ENCODE results near the gene CHD2. TPM values are rescaled to one million over a fixed set of nuclear protein-coding genes. Genes with fewer than 3 reads are reported as not detected.

Gene CHD2
- total and polyA plus RNA-seq, 2 experiments from 2014 or later, result 36.5 to 39.0 TPM

DNA sequence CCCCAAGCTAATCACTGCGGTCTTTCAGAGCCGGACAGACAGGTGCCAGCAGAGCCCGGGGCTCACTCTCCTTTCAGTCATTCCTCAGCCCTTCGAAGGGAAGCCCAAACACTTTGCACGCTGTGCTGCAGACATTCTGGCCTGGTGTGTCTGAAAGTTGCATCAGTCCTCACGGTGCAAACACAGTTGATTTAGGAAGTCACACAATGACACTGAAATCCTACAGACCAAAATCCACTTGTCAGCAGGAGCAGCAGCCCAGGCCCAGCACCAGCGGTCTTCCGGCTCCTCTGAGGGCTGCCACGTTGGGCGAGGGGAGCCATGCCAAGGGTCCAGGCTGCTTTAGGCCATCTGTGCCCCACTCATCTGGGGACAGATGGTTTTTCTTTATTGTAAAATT is 127.3 kb downstream of the CHD2 start:
- in situ Hi-C loops (cut with MboI), result loop anchor here (25.0 kb wide), 1 partner anchor 960 kb away; no protein-coding TSS in a partner anchor
- Histone ChIP-seq H3K4me1 (ENCODE audit: insufficient read depth) (peaks cover 34% of the 10 kb centered on the region), H2AFZ (no peak overlapping the region), H3K4me2 (ENCODE audit: unreplicated experiment) (peak overlapping the region; percentile 73), H3K27me3 (replicated peaks; ENCODE audit: insufficient read depth) (no peaks in the 10 kb centered on the region), H3K4me3 (no peak overlapping the region), H3K36me3 (ENCODE audit: low read depth) (peaks cover 46% of the 10 kb centered on the region), H3K79me2 (ENCODE audit: insufficient read depth) (peaks cover 49% of the 10 kb centered on the region), H3F3A (ENCODE audit: insufficient read depth) (peaks cover 46% of the 10 kb centered on the region), H3K9ac (0 out of 2 replicates have a peak overlapping the region, but pooled peaks have one; percentile 78), H4K20me1 (ENCODE audit: insufficient read depth) (no peaks in the 10 kb centered on the region), H3K27ac (peak overlapping the region; percentile 94), H3K9me2 (ENCODE audit: insufficient read depth) (no peaks in the 10 kb centered on the region), H3K9me3 (ENCODE audit: low read depth) (no peaks in the 10 kb centered on the region)
- DNase-seq, result peak; percentile 18
- TF ChIP-seq EZH2phosphoT487 (IDR thresholded peaks at IDR 0.05; ENCODE audit: insufficient read depth, low read depth), result no peak
- no peak for TF ChIP-seq EZH2 (IDR thresholded peaks at IDR 0.05; ENCODE audit: insufficient read depth, poor library complexity, severe bottlenecking)
- 65 to 67% methylated on average over 10 of the region's 10 CpGs for WGBS, 2 experiments (ENCODE audit: low coverage in 1 of 2, low lambda C conversion rate in 2 of 2, missing lambda C conversion rate in 2 of 2)

- Histone ChIP-seq H3K4me2 (ENCODE audit: unreplicated experiment) (peak overlapping the region; percentile 73), H3K36me3 (ENCODE audit: low read depth) (peaks cover 39% of the 10 kb centered on the region), H3K4me3 (peak overlapping the region; percentile 39), H3K27ac (peak overlapping the region; percentile 94), H3K27me3 (replicated peaks; ENCODE audit: insufficient read depth) (no peaks in the 10 kb centered on the region), H4K20me1 (ENCODE audit: insufficient read depth) (no peaks in the 10 kb centered on the region), H2AFZ (no peak overlapping the region), H3K79me2 (ENCODE audit: insufficient read depth) (peaks cover 41% of the 10 kb centered on the region), H3K4me1 (ENCODE audit: insufficient read depth) (peaks cover 32% of the 10 kb centered on the region), H3F3A (ENCODE audit: insufficient read depth) (peaks cover 39% of the 10 kb centered on the region), H3K9ac (peak overlapping the region; percentile 78), H3K9me2 (ENCODE audit: insufficient read depth) (no peaks in the 10 kb centered on the region), H3K9me3 (ENCODE audit: low read depth) (no peaks in the 10 kb centered on the region)
- TF ChIP-seq EZH2 (IDR thresholded peaks at IDR 0.05; ENCODE audit: insufficient read depth, poor library complexity, severe bottlenecking) (no peak), EZH2phosphoT487 (IDR thresholded peaks at IDR 0.05; ENCODE audit: insufficient read depth, low read depth) (no peak)
- in situ Hi-C loops (cut with MboI), result loop anchor here (25.0 kb wide), 1 partner anchor 959 kb away; no protein-coding TSS in a partner anchor
- 24 to 29% methylated on average over 13 of the region's 13 CpGs for WGBS, 2 experiments (ENCODE audit: low coverage in 1 of 2, low lambda C conversion rate in 2 of 2, missing lambda C conversion rate in 2 of 2)
- peak; percentile 27 for DNase-seq
Observed at GRCh38 chr15:93028111-93028631, 128.0 kb downstream of the CHD2 start.

- in situ Hi-C loops (cut with MboI), result loop anchor here (25.0 kb wide), 1 partner anchor 959 kb away; no protein-coding TSS in a partner anchor
- H3K9ac ChIP-seq, result peak overlapping the region; percentile 78
Observed at GRCh38 chr15:93028632-93029213, 128.6 kb downstream of the CHD2 start.

GRCh38 chr15:93029214-93029835 is 129.2 kb downstream of the CHD2 start:
- no peaks in the 10 kb centered on the region for H3K27me3 ChIP-seq (replicated peaks; ENCODE audit: insufficient read depth)
- H3F3A ChIP-seq (ENCODE audit: insufficient read depth), result peaks cover 31% of the 10 kb centered on the region
- H3K4me2 ChIP-seq (ENCODE audit: unreplicated experiment), result peak overlapping the region; percentile 73
- H3K9me3 ChIP-seq (ENCODE audit: low read depth), result no peaks in the 10 kb centered on the region
- H4K20me1 ChIP-seq (ENCODE audit: insufficient read depth), result no peaks in the 10 kb centered on the region
- H3K4me3 ChIP-seq, result peak overlapping the region; percentile 36; the same call in 1 of the 2 replicates
- peaks cover 30% of the 10 kb centered on the region for H3K79me2 ChIP-seq (ENCODE audit: insufficient read depth)
- peaks cover 27% of the 10 kb centered on the region for H3K36me3 ChIP-seq (ENCODE audit: low read depth)
- H3K9ac ChIP-seq, result peak overlapping the region; percentile 78
- DNase-seq, result peak; percentile 23
- H3K27ac ChIP-seq, result peak overlapping the region; percentile 94
- H3K9me2 ChIP-seq (ENCODE audit: insufficient read depth), result no peaks in the 10 kb centered on the region
- 44% methylated on average over 17 of the region's 17 CpGs for WGBS, 2 experiments (ENCODE audit: low coverage in 1 of 2, low lambda C conversion rate in 2 of 2, missing lambda C conversion rate in 2 of 2)
- no peak overlapping the region for H2AFZ ChIP-seq
- in situ Hi-C loops (cut with MboI), result loop anchor here (25.0 kb wide), 1 partner anchor 958 kb away; no protein-coding TSS in a partner anchor
- peaks cover 27% of the 10 kb centered on the region for H3K4me1 ChIP-seq (ENCODE audit: insufficient read depth)
- TF ChIP-seq EZH2 (IDR thresholded peaks at IDR 0.05; ENCODE audit: insufficient read depth, poor library complexity, severe bottlenecking) (no peak), EZH2phosphoT487 (IDR thresholded peaks at IDR 0.05; ENCODE audit: insufficient read depth, low read depth) (no peak)

More at GRCh38 chr15:93028632-93029213, 128.6 kb downstream of the CHD2 start:
- H3K27me3 ChIP-seq (replicated peaks; ENCODE audit: insufficient read depth), result no peaks in the 10 kb centered on the region
- peaks cover 34% of the 10 kb centered on the region for H3F3A ChIP-seq (ENCODE audit: insufficient read depth)
- H3K79me2 ChIP-seq (ENCODE audit: insufficient read depth), result peaks cover 36% of the 10 kb centered on the region
- no peaks in the 10 kb centered on the region for H3K9me2 ChIP-seq (ENCODE audit: insufficient read depth)
- no peaks in the 10 kb centered on the region for H3K9me3 ChIP-seq (ENCODE audit: low read depth)
- H3K4me1 ChIP-seq (ENCODE audit: insufficient read depth), result peaks cover 27% of the 10 kb centered on the region
- H3K36me3 ChIP-seq (ENCODE audit: low read depth), result peaks cover 33% of the 10 kb centered on the region
- no peaks in the 10 kb centered on the region for H4K20me1 ChIP-seq (ENCODE audit: insufficient read depth)
- peak; percentile 96 for DNase-seq
- peak overlapping the region; percentile 73 for H3K4me2 ChIP-seq (ENCODE audit: unreplicated experiment)
- peak overlapping the region; percentile 94 for H3K27ac ChIP-seq
- peak overlapping the region; percentile 39 for H3K4me3 ChIP-seq
- no peak overlapping the region for H2AFZ ChIP-seq
- 6 to 8% methylated on average over 21 of the region's 21 CpGs for WGBS, 2 experiments (ENCODE audit: low coverage in 1 of 2, low lambda C conversion rate in 2 of 2, missing lambda C conversion rate in 2 of 2)
- TF ChIP-seq EZH2phosphoT487 (IDR thresholded peaks at IDR 0.05; ENCODE audit: insufficient read depth, low read depth) (no peak), EZH2 (IDR thresholded peaks at IDR 0.05; ENCODE audit: insufficient read depth, poor library complexity, severe bottlenecking) (no peak)

Data from GM23248 (cell line).